ENCODE data around the gene ZFAND3. TPM values are rescaled to one million over a fixed set of nuclear protein-coding genes. Genes with fewer than 3 reads are reported as not detected.
"Not testable (repeated sequence)": the region's sequence is repeated elsewhere in the genome, so short reads cannot be mapped to it uniquely, and the experiment has no call there.

Gene ZFAND3
- total and polyA plus RNA-seq, 2 donors (not counting 3 experiments of a cell fraction or from before 2014, with no cell fraction given): 15.4 to 54.2 TPM

DNA sequence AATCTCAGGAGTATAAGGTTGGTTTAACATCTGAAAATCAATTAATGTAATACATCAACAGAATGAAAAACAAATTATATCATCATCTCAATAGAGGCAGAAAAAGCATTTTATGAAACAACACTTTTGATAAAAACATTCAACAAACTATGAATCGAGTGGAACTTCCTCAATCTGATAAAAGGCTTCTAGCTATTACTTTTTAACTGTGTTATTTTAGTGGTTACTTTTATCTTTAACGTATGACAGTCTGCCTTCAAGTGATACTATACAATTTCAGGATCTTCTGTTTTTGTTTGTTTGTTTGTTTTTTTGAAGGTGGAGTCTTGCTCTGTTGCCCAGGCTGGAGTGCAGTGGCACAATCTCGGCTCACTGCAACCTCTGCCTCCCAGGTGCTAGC, 73.7 kb downstream of the ZFAND3 start:
- intact Hi-C loops (cut with micrococcal nuclease) (no loop called here), dilution Hi-C loops (cut with MboI; ENCODE audit: extremely low pct_ligation_motif_present, low sequenced_read_pairs) (no loop called here)
- no peak overlapping the region for H3K4me3 ChIP-seq (replicated peaks in 1 of 3; ENCODE audit: insufficient read depth in 1 of 3, low read depth in 1 of 3, low read length in 3 of 3)
- ChIA-PET CTCF (interaction anchor here (1.3 to 1.5 kb wide), 3 partner anchors 15 to 102 kb away, joined by 3 to 6 read pairs (median 3); no protein-coding TSS in a partner anchor), POLR2A (no interaction called here)
- no peak overlapping the region for H3K9ac ChIP-seq (replicated peaks; ENCODE audit: extremely low read depth, insufficient read depth, low read length)
- H4K20me1 ChIP-seq (replicated peaks; ENCODE audit: control insufficient read depth, extremely low read depth, insufficient read depth, low read length): peaks cover 32% of the 10 kb centered on the region
- no peak overlapping the region for H2AFZ ChIP-seq (ENCODE audit: low read depth, low read length)
- H3K9me3 ChIP-seq (replicated peaks; ENCODE audit: control insufficient read depth, insufficient read depth, low read length): no peaks in the 10 kb centered on the region
- H3K9me1 ChIP-seq (replicated peaks; ENCODE audit: control insufficient read depth, extremely low read depth, insufficient read depth, low read length): no peaks in the 10 kb centered on the region
- no peaks in the 10 kb centered on the region for H3K27me3 ChIP-seq (ENCODE audit: control insufficient read depth in 2 of 2, insufficient read depth in 2 of 2, low read length in 2 of 2)
- H3K79me2 ChIP-seq (ENCODE audit: control insufficient read depth, insufficient read depth, low read length): peaks cover 88% of the 10 kb centered on the region
- TF ChIP-seq GATA2 (IDR thresholded peaks at IDR 0.05; ENCODE audit: insufficient read depth, insufficient read length, low read depth, low read length): no peak
- TF ChIP-seq, protein P1, sequence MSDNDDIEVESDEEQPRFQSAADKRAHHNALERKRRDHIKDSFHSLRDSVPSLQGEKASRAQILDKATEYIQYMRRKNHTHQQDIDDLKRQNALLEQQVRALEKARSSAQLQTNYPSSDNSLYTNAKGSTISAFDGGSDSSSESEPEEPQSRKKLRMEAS (IDR thresholded peaks at IDR 0.05; ENCODE audit: insufficient read depth, insufficient read length): no peak
- TF ChIP-seq MYC (IDR thresholded peaks at IDR 0.05; ENCODE audit: low read depth, low read length): no peak
- no peak for TF ChIP-seq POLR2AphosphoS5 (IDR thresholded peaks at IDR 0.05; ENCODE audit: insufficient read depth, low read depth, low read length)
- TF ChIP-seq POLR2A (IDR thresholded peaks at IDR 0.05; ENCODE audit: low read depth, low read length): no peak
- H3K27ac ChIP-seq (ENCODE audit: insufficient read depth, low read depth, low read length): no peak overlapping the region
- no TSS peak for BruUV-seq (replicated peaks)
- H3K36me3 ChIP-seq (ENCODE audit: control insufficient read depth in 2 of 2, extremely low read depth in 1 of 2, insufficient read depth in 2 of 2, low read length in 2 of 2): no peaks in the 10 kb centered on the region
- no peak overlapping the region for H3K4me2 ChIP-seq (ENCODE audit: insufficient read depth, low read length)
- H3K4me1 ChIP-seq (ENCODE audit: control insufficient read depth, extremely low read depth, insufficient read depth, low read length): peaks cover 14% of the 10 kb centered on the region
- FAIRE-seq (no peak), DNase-seq (ENCODE audit: low read depth, low spot score) (no peak)

DNA sequence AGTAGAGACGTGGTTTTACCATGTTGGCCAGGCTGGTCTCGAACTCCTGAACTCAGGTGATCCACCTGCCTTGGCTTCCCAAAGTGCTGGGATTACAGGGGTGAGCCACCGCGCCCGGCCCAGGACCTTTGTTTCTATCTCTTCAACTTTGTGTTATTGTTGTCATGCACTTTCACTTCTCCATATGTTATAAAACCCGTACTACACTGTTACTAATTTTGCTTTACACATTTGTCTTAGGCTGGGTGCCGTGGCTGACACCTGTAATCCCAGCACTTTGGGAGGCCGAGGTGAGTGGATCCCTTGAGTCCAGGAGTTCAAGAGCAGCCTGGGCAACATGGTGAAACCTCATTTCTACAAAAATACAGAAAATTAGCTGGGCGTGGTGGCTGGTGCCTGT, 74.2 kb downstream of the ZFAND3 start:
- BruUV-seq (replicated peaks); FAIRE-seq: not testable (repeated sequence)

More for the DNA sequence above, 74.2 kb downstream of the ZFAND3 start:
- H3K9me1 ChIP-seq (replicated peaks; ENCODE audit: control insufficient read depth, extremely low read depth, insufficient read depth, low read length); H3K9ac ChIP-seq (replicated peaks; ENCODE audit: extremely low read depth, insufficient read depth, low read length); H3K27ac ChIP-seq (ENCODE audit: insufficient read depth, low read depth, low read length); H3K4me1 ChIP-seq (ENCODE audit: control insufficient read depth, extremely low read depth, insufficient read depth, low read length); H3K9me3 ChIP-seq (replicated peaks; ENCODE audit: control insufficient read depth, insufficient read depth, low read length); H3K27me3 ChIP-seq (ENCODE audit: control insufficient read depth in 2 of 2, insufficient read depth in 2 of 2, low read length in 2 of 2); H2AFZ ChIP-seq (ENCODE audit: low read depth, low read length); H3K4me3 ChIP-seq (replicated peaks in 1 of 3; ENCODE audit: insufficient read depth in 1 of 3, low read depth in 1 of 3, low read length in 3 of 3); H3K4me2 ChIP-seq (ENCODE audit: insufficient read depth, low read length); H3K36me3 ChIP-seq (ENCODE audit: control insufficient read depth in 2 of 2, extremely low read depth in 1 of 2, insufficient read depth in 2 of 2, low read length in 2 of 2); DNase-seq (ENCODE audit: low read depth, low spot score); dilution Hi-C loops (cut with MboI; ENCODE audit: extremely low pct_ligation_motif_present, low sequenced_read_pairs); POLR2A ChIA-PET; intact Hi-C loops (cut with micrococcal nuclease): not testable (repeated sequence)
- Histone ChIP-seq H4K20me1 (replicated peaks; ENCODE audit: control insufficient read depth, extremely low read depth, insufficient read depth, low read length) (peaks cover 32% of the 10 kb centered on the region), H3K79me2 (ENCODE audit: control insufficient read depth, insufficient read depth, low read length) (peaks cover 86% of the 10 kb centered on the region)
- CTCF ChIA-PET: interaction anchor here (0.9 to 1.5 kb wide), 2 partner anchors 103 to 600 kb away, joined by 3 read pairs; no protein-coding TSS in a partner anchor
